Measurements from ENCODE around the gene NUDT3.
A peak's percentile ranks its signal among the peaks of the same experiment; 100 is the strongest.
"Not testable (repeated sequence)": the region's sequence is repeated elsewhere in the genome, so short reads cannot be mapped to it uniquely, and the experiment has no call there.

NUDT3 gene

DNA sequence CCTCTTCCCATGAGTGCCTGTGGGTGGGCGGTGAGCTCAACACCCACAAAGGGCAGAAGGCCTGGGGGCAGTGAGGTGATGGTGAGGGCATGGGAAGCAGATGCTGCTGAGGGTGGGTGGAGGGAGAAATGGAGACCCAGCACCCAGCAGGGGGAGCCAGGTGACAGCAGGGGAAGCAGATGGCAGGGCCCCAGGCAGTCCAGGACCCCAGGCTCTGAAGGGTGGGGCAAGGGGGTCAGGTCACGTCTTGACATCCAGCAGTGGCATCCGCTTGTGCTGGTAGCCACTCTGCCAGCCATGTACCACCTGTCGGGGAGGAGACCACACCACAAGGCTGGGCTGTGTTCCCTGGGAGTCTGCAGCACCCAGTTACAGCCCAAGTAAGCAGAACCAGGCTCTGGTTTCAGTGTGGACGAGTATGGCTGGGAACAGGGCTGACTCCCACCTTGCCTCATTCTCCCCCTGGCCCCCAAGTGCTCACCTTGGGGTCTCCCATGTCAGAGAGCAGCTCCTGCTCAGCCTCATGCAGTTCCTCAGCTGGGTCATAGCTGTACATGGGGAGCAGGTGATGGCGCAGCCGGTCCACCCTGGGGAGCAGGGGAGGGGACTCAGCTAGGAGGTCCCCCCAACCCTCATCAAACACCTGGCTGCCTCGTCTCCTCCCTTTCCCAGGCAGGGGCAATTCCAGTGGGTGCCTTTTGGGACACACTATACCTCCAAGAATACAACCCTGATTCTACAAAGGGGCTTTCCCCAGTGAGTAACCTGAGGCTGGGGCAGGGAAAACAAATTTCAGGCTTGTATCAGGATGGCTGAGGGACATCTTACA is 145.7 kb downstream of the NUDT3 start:
- H3K36me3 ChIP-seq, result peaks cover 27% of the 10 kb centered on the region
- H3K4me1 ChIP-seq, result peaks cover 20% of the 10 kb centered on the region
- H3K27me3 ChIP-seq, result no peaks in the 10 kb centered on the region
- no peaks in the 10 kb centered on the region for H3K9me3 ChIP-seq
- no peak overlapping the region for H3K4me3 ChIP-seq (ENCODE audit: low read depth, low read length)
- DNase-seq, result peak; percentile 88
- peak; percentile 75 for TF ChIP-seq CTCF (IDR thresholded peaks at IDR 0.05; ENCODE audit: low read depth, low read length)

DNA sequence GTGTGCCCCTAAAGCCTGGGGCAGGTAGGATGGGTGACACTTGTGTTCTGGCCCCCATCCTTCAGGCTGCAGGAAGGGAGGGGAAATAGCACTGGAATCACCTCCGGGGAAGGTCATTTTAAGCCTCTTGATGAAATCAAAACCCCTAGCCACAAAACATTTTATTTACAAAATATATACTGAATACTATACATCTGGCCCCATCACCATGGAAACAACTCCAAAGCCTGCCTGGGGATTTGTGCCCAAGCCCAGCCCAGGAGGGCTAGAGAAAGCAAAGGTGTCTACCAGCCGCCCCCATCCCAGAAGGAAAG is 146.3 kb downstream of the NUDT3 start:
- no peak for DNase-seq
- Histone ChIP-seq H3K4me3 (ENCODE audit: low read depth, low read length) (no peak overlapping the region), H3K9me3 (no peaks in the 10 kb centered on the region), H3K4me1 (peaks cover 20% of the 10 kb centered on the region), H3K36me3 (peaks cover 32% of the 10 kb centered on the region), H3K27me3 (no peaks in the 10 kb centered on the region)
- no peak for TF ChIP-seq CTCF (IDR thresholded peaks at IDR 0.05; ENCODE audit: low read depth, low read length)

DNA sequence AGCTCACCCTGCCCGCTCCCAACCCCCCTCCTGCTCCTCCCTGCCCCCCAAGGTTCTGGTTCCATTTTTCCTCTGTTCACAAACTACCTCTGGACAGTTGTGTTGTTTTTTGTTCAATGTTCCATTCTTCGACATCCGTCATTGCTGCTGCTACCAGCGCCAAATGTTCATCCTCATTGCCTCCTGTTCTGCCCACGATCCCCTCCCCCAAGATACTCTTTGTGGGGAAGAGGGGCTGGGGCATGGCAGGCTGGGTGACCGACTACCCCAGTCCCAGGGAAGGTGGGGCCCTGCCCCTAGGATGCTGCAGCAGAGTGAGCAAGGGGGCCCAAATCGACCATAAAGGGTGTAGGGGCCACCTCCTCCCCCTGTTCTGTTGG is 146.7 kb downstream of the NUDT3 start:
- DNase-seq; H3K9me3 ChIP-seq; H3K4me3 ChIP-seq (ENCODE audit: low read depth, low read length); H3K27me3 ChIP-seq: not testable (repeated sequence)
- Histone ChIP-seq H3K4me1 (peaks cover 20% of the 10 kb centered on the region), H3K36me3 (peaks cover 37% of the 10 kb centered on the region)

GRCh38 chr6:34245032-34245760 is 147.3 kb downstream of the NUDT3 start:
- H3K4me1 ChIP-seq, result peaks cover 20% of the 10 kb centered on the region
- not testable (repeated sequence) for H3K4me3 ChIP-seq (ENCODE audit: low read depth, low read length); H3K27me3 ChIP-seq; H3K9me3 ChIP-seq; DNase-seq
- H3K36me3 ChIP-seq, result peaks cover 42% of the 10 kb centered on the region

DNA sequence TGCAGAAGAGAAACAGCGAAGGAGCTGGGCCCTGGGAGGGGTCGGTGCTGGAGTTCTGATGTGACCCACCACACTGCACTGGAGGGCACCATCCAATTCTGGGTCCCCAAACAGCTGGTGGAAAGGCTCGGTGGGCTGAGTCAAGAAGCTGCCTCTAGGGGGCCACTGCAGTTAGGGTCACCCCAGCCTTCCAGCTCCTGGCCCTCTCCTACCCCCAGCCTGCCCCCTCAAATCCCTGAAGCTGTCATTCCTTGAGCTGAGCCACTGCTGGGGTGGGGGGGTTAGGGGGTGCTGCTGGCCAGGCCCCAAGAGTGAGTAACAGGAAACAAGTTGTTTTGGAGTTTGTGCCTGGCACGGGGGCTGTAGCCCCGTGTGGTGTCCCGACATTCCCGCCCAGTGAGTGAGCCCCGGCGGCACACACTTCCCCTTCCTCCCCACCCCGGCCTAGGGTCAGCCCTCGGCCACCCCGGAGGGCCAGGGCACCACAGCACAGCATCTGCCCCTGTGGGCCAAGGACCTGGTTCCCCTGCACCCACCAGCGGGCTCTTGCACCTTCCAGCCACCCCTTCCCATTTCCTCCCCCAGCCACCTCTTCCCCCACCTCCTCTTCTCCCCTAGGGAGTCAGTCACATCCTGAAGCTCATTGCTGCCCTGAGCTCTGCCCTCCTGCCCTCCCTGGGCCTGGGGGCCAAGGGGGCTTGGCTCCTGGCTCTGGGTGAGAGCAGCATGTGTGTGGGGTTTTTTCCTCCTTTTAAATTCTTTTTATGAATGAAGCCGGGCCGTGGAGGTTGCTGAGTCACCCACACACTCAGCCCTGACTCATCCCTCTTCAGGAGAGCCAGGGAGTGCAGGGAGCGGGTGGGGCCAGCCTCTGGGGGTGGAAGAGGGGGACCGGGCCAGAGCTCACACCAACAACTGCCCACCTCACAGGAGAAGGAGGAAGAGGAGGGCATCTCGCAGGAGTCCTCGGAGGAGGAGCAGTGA is 148.3 kb downstream of the NUDT3 start:
- peaks cover 43% of the 10 kb centered on the region for H3K36me3 ChIP-seq
- no peaks in the 10 kb centered on the region for H3K27me3 ChIP-seq
- H3K4me1 ChIP-seq, result peaks cover 20% of the 10 kb centered on the region
- TF ChIP-seq CTCF (IDR thresholded peaks at IDR 0.05; ENCODE audit: low read depth, low read length), result peak; percentile 38
- H3K9me3 ChIP-seq, result no peaks in the 10 kb centered on the region
- DNase-seq, result peak; percentile 63
- no peak overlapping the region for H3K4me3 ChIP-seq (ENCODE audit: low read depth, low read length)

GRCh38 chr6:34243131-34243771 is 149.2 kb downstream of the NUDT3 start:
- Histone ChIP-seq H3K4me1 (peaks cover 20% of the 10 kb centered on the region), H3K27me3 (no peaks in the 10 kb centered on the region), H3K4me3 (ENCODE audit: low read depth, low read length) (no peak overlapping the region), H3K36me3 (peaks cover 43% of the 10 kb centered on the region), H3K9me3 (no peaks in the 10 kb centered on the region)
- no peak for DNase-seq
- TF ChIP-seq CTCF (IDR thresholded peaks at IDR 0.05; ENCODE audit: low read depth, low read length), result no peak

Data from BE2C (cell line).